ENCODE results near the gene COA6. TPM values are rescaled to one million over a fixed set of nuclear protein-coding genes. Genes with fewer than 3 reads are reported as not detected.
A peak's percentile ranks its signal among the peaks of the same experiment; 100 is the strongest.
"Not testable (repeated sequence)": the region's sequence is repeated elsewhere in the genome, so short reads cannot be mapped to it uniquely, and the experiment has no call there.

COA6 gene
- total RNA-seq, 4 donors from 2014 or later = 11.7 to 48.7 (median 19.0) TPM

DNA sequence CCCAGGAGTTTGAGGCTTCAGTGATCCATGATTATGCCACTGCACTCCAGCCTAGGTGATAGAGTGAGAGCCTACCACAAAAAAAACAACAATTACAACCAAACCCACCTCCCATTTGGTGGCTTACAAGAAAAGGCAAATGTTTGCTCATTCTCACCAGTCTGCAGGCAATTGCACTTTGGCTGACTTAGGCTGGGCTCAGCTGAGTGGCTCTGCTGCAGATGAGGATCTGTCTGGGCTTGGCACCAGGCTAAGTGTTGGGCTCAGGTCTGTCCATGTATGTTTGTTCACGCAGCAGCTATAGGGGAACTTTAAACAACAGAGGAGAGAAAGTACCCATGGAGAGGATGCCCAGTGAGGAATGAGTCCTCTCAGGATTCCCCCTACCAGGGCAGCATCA, 28.0 kb upstream of the COA6 start:
- no peak for TF ChIP-seq CTCF (IDR thresholded peaks at IDR 0.05)
- TF ChIP-seq POLR2A (IDR thresholded peaks at IDR 0.05) = no peak
- DNase-seq = no peak
- Histone ChIP-seq H3K27me3 (no peaks in the 10 kb centered on the region), H3K4me3 (no peak overlapping the region), H3K27ac (no peak overlapping the region), H3K4me1 (no peaks in the 10 kb centered on the region), H3K9me3 (no peaks in the 10 kb centered on the region), H3K36me3 (no peaks in the 10 kb centered on the region)

DNA sequence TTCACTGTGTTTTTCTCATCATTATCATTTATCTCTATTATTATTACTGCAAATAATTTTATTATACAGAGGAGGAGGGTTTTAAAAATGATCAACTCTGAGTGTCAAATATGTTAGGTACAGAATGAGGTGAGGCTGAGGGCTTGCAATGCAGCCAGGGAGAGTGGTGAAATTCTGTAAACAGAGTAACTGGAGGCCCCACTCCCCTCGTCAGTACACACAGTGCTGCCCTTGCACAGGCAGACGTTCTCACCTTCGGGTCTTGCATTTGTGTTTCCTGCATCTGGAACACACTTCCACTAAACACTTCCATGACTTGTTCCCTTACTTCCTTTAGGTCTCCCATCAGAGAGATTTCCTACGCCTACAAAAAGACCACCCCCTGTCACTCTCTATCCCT, 24.3 kb upstream of the COA6 start:
- H3K36me3 ChIP-seq = no peaks in the 10 kb centered on the region
- H3K27ac ChIP-seq = no peak overlapping the region
- DNase-seq = no peak
- H3K4me1 ChIP-seq = no peaks in the 10 kb centered on the region
- no peaks in the 10 kb centered on the region for H3K9me3 ChIP-seq
- no peaks in the 10 kb centered on the region for H3K27me3 ChIP-seq
- no peak for TF ChIP-seq CTCF (IDR thresholded peaks at IDR 0.05)
- TF ChIP-seq POLR2A (IDR thresholded peaks at IDR 0.05) = no peak
- H3K4me3 ChIP-seq = no peak overlapping the region

GRCh38 chr1:234355782-234356510, 17.3 kb upstream of the COA6 start:
- no peaks in the 10 kb centered on the region for H3K27me3 ChIP-seq
- H3K27ac ChIP-seq = no peak overlapping the region
- DNase-seq = no peak
- no peaks in the 10 kb centered on the region for H3K9me3 ChIP-seq
- TF ChIP-seq CTCF (IDR thresholded peaks at IDR 0.05) (no peak), POLR2A (IDR thresholded peaks at IDR 0.05) (no peak)
- no peak overlapping the region for H3K4me3 ChIP-seq
- H3K4me1 ChIP-seq = no peaks in the 10 kb centered on the region
- no peaks in the 10 kb centered on the region for H3K36me3 ChIP-seq

GRCh38 chr1:234356615-234357269, 16.5 kb upstream of the COA6 start:
- not testable (repeated sequence) for H3K9me3 ChIP-seq, H3K36me3 ChIP-seq, H3K4me1 ChIP-seq, H3K27me3 ChIP-seq
- DNase-seq = peak; percentile 34 to 76 (median 69)
- Histone ChIP-seq H3K27ac (peak overlapping the region in 3 of 4 donors; percentile 28 to 48 (median 37)), H3K4me3 (peak overlapping the region; percentile 31 to 42 (median 38))
- peak in 1 of 2 donors; percentile 40 for TF ChIP-seq POLR2A (IDR thresholded peaks at IDR 0.05)

DNA sequence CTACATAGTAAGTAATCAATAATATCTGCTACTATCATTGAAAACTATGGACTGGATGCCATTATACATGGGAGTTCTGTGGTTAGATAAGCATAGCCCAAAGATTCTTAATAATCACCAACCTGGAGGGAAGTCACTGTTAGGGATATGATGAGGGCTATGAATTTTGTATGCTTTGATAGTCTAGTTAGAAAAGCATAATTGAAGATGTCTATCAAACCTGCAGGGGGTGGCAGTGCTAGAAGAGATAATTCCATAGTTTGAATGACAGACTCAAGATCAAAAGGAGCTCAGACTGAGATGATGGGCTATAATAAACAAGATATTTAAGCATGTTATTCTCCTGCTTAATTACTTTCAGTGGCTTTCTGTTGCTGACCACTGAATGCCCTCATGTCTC, 15.4 kb upstream of the COA6 start:
- DNase-seq = no peak
- no peak overlapping the region for H3K27ac ChIP-seq
- no peak for TF ChIP-seq POLR2A (IDR thresholded peaks at IDR 0.05)
- no peak for TF ChIP-seq CTCF (IDR thresholded peaks at IDR 0.05)
- H3K9me3 ChIP-seq = no peaks in the 10 kb centered on the region
- H3K27me3 ChIP-seq = no peaks in the 10 kb centered on the region
- no peaks in the 10 kb centered on the region for H3K36me3 ChIP-seq
- no peaks in the 10 kb centered on the region for H3K4me1 ChIP-seq
- no peak overlapping the region for H3K4me3 ChIP-seq

- no peaks in the 10 kb centered on the region for H3K27me3 ChIP-seq
- H3K4me3 ChIP-seq = no peak overlapping the region
- H3K36me3 ChIP-seq = no peaks in the 10 kb centered on the region
- TF ChIP-seq POLR2A (IDR thresholded peaks at IDR 0.05) (no peak), CTCF (IDR thresholded peaks at IDR 0.05) (no peak)
- H3K9me3 ChIP-seq = no peaks in the 10 kb centered on the region
- no peaks in the 10 kb centered on the region for H3K4me1 ChIP-seq
- DNase-seq = no peak
- H3K27ac ChIP-seq = no peak overlapping the region
Observed at GRCh38 chr1:234361102-234361603, 12.1 kb upstream of the COA6 start.

Measured in Peyer's patch (tissue), 4 donors.